K562 (cell line): Measurements from ENCODE around the gene KHSRP. TPM values are rescaled to one million over a fixed set of nuclear protein-coding genes. Genes with fewer than 3 reads are reported as not detected.

Experiments used
- ARID1B ChIP-seq: fragments of 450-650 bp; IDR thresholded peaks from 2 replicates; pipeline ENCODE4 v1.6.1; 2016; ENCODE audit warnings: antibody characterized with exemption, mild to moderate bottlenecking, inconsistent platforms
- CBFB ChIP-seq: sonication (generic); formaldehyde crosslinking; IDR thresholded peaks from 2 replicates; pipeline ENCODE4 v1.4.0; 2020; ENCODE audit warnings: mild to moderate bottlenecking, missing genetic modification reagents
- HLTF ChIP-seq: fragments of 450-650 bp; IDR thresholded peaks from 2 replicates; pipeline ENCODE4 v1.6.1; 2016
- HMG20A ChIP-seq: fragments of 450-650 bp; formaldehyde crosslinking; conservative IDR thresholded peaks from 2 replicates; pipeline ENCODE4 v1.4.0; 2020; ENCODE audit warnings: mild to moderate bottlenecking, mixed read lengths
- JUNB ChIP-seq: fragments of 450-650 bp; formaldehyde crosslinking; conservative IDR thresholded peaks from 2 replicates; pipeline ENCODE4 v1.4.0; 2020; ENCODE audit warnings: mild to moderate bottlenecking
- MAFG ChIP-seq: fragments of 450-650 bp; conservative IDR thresholded peaks from 2 replicates; pipeline ENCODE4 v1.6.1; 2016; ENCODE audit warnings: missing genetic modification characterization, missing compliant biosample characterization
- MAZ ChIP-seq, 2 experiments: fragments of 450-650 bp in 1 of 2; sonication (generic) in 1 of 2; formaldehyde crosslinking; IDR thresholded peaks in 1 of 2; conservative IDR thresholded peaks in 1 of 2; 2 replicates each; pipeline versions ENCODE4 v1.4.0 to v1.5.0; 2020; ENCODE audit warnings: mild to moderate bottlenecking in 1 of 2, missing genetic modification reagents in 1 of 2
- MEF2D ChIP-seq: conservative IDR thresholded peaks from 2 replicates; pipeline ENCODE4 v1.6.1; 2016; ENCODE audit warnings: low read depth, missing genetic modification characterization, missing compliant biosample characterization
- MTA3 ChIP-seq: fragments of 450-650 bp; formaldehyde crosslinking; IDR thresholded peaks from 2 replicates; pipeline ENCODE4 v1.6.1; 2017; ENCODE audit warnings: mild to moderate bottlenecking, borderline replicate concordance
- PHB ChIP-seq: fragments of 250-450 bp; sonication (Bioruptor Pico); IDR thresholded peaks from 2 replicates; pipeline ENCODE4 v1.5.0; 2021
- SMARCE1 ChIP-seq: fragments of 450-650 bp; IDR thresholded peaks from 2 replicates; pipeline ENCODE4 v1.7.1; 2016; ENCODE audit warnings: mild to moderate bottlenecking
- ZBTB33 ChIP-seq: sonication (generic); formaldehyde crosslinking; IDR thresholded peaks from 2 replicates; pipeline ENCODE4 v1.8.1; 2023; ENCODE audit warnings: mild to moderate bottlenecking, missing genetic modification reagents
- ZC3H4 ChIP-seq: sonication (generic); formaldehyde crosslinking; IDR thresholded peaks from 2 replicates; pipeline ENCODE4 v1.9.0; 2021; ENCODE audit warnings: missing genetic modification reagents, borderline replicate concordance
- polyA plus RNA-seq, 8 experiments: library from polyadenylated mRNA; depleted of rRNA in 4 of 8; stranded (reverse) in 5 of 8; unstranded in 3 of 8; fragments of >200 nt; fragmentation: Nextera tagmentation in 2 of 8; fragmentation: Illumina TruSeq in 1 of 8; extraction: Ambion mirVana in 2 of 8; extraction: Trizol in 1 of 8; gene quantifications; 2 replicates each; pipeline versions ENCODE4 v1.2.1 to v1.2.3, GENCODE V29; 2011 to 2014; ENCODE audit warnings: inconsistent platforms in 1 of 8, missing spikeins in 1 of 8
- total RNA-seq, 7 experiments: library from RNA; depleted of rRNA in 6 of 7; stranded (reverse); fragments of >200 nt in 6 of 7; fragmentation: Illumina TruSeq in 2 of 7; extraction: Trizol in 2 of 7; gene quantifications; 2 replicates each; pipeline versions ENCODE4 v1.2.1 to v1.2.3, GENCODE V29; 2011 to 2021; ENCODE audit warnings: low replicate concordance in 1 of 7
- TF ChIP-seq, protein P1 (sequence below), 2 experiments: fragments of 450-650 bp in 1 of 2; sonication (generic) in 1 of 2; formaldehyde crosslinking in 1 of 2; IDR thresholded peaks in 1 of 2; conservative IDR thresholded peaks in 1 of 2; 2 replicates each; pipeline versions ENCODE4 v1.6.1 to v1.8.1; 2016 to 2023; ENCODE audit warnings: mild to moderate bottlenecking in 2 of 2, moderate library complexity in 2 of 2, inconsistent platforms in 1 of 2, missing genetic modification reagents in 1 of 2
- TF ChIP-seq, protein P2 (sequence below), 2 experiments: fragments of 450-650 bp in 1 of 2; IDR thresholded peaks; 2 replicates each; pipeline ENCODE4 v1.6.1; 2011 to 2017; ENCODE audit warnings: low read depth in 2 of 2, antibody characterized with exemption in 1 of 2, borderline replicate concordance in 1 of 2, low read length in 1 of 2, mild to moderate bottlenecking in 1 of 2, mixed read lengths in 1 of 2; ENCODE audit not compliant: control insufficient read depth in 1 of 2
- TF ChIP-seq, protein P3 (sequence below): sonication (generic); formaldehyde crosslinking; IDR thresholded peaks from 2 replicates; pipeline ENCODE4 v1.8.0; 2022; ENCODE audit warnings: mild to moderate bottlenecking, missing genetic modification reagents

Gene KHSRP
- total and polyA plus RNA-seq, 9 of the 15 experiments (the other 6 are each of a cell fraction or from before 2014, with no cell fraction given): 4.2 to 564 (median 139) TPM

GRCh38 chr19:6457958-6458694 lies 33.5 kb upstream of the KHSRP start (continued):
- no peak for TF ChIP-seq PHB (CRISPR knock-in tag)
- no peak for TF ChIP-seq HMG20A
- TF ChIP-seq MEF2D: peak; percentile 81
- TF ChIP-seq, protein P1, sequence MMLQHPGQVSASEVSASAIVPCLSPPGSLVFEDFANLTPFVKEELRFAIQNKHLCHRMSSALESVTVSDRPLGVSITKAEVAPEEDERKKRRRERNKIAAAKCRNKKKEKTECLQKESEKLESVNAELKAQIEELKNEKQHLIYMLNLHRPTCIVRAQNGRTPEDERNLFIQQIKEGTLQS (IDR thresholded peaks at IDR 0.05): peak; percentile 96
- TF ChIP-seq, protein P1 (CRISPR knock-in tag; conservative IDR thresholded peaks at IDR 0.05): peak; percentile 76; the same call in 1 of the 2 replicates
- 0 out of 2 replicates have a peak, but pooled peaks have one; percentile 61 for TF ChIP-seq ZBTB33 (CRISPR knock-in tag)
- peak; percentile 19; the same call in 1 of the 2 replicates for TF ChIP-seq SMARCE1
- no peak for TF ChIP-seq CBFB (CRISPR knock-in tag)
- TF ChIP-seq MAFG: no peak
- peak; percentile 49 for TF ChIP-seq ARID1B
- peak in 1 of 2 experiments; percentile 13; a peak in 1 of 4 replicates for TF ChIP-seq MAZ (CRISPR knock-in tag; conservative IDR thresholded peaks at IDR 0.05 in 1 of 2, IDR thresholded peaks at IDR 0.05 in 1 of 2)
- TF ChIP-seq, protein P2, sequence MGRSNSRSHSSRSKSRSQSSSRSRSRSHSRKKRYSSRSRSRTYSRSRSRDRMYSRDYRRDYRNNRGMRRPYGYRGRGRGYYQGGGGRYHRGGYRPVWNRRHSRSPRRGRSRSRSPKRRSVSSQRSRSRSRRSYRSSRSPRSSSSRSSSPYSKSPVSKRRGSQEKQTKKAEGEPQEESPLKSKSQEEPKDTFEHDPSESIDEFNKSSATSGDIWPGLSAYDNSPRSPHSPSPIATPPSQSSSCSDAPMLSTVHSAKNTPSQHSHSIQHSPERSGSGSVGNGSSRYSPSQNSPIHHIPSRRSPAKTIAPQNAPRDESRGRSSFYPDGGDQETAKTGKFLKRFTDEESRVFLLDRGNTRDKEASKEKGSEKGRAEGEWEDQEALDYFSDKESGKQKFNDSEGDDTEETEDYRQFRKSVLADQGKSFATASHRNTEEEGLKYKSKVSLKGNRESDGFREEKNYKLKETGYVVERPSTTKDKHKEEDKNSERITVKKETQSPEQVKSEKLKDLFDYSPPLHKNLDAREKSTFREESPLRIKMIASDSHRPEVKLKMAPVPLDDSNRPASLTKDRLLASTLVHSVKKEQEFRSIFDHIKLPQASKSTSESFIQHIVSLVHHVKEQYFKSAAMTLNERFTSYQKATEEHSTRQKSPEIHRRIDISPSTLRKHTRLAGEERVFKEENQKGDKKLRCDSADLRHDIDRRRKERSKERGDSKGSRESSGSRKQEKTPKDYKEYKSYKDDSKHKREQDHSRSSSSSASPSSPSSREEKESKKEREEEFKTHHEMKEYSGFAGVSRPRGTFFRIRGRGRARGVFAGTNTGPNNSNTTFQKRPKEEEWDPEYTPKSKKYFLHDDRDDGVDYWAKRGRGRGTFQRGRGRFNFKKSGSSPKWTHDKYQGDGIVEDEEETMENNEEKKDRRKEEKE (IDR thresholded peaks at IDR 0.05; ENCODE audit: borderline replicate concordance in 1 of 2, control insufficient read depth in 1 of 2, low read depth in 2 of 2, low read length in 1 of 2): no peak
- no peak for TF ChIP-seq JUNB (CRISPR knock-in tag)
- TF ChIP-seq MTA3: no peak
- TF ChIP-seq ZC3H4 (CRISPR knock-in tag): 0 out of 2 replicates have a peak, but pooled peaks have one; percentile 1
- no peak for TF ChIP-seq HLTF
- TF ChIP-seq, protein P3, sequence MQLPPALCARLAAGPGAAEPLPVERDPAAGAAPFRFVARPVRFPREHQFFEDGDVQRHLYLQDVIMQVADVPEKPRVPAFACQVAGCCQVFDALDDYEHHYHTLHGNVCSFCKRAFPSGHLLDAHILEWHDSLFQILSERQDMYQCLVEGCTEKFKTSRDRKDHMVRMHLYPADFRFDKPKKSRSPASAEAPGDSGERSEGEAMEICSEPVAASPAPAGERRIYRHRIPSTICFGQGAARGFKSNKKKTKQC: 0 out of 2 replicates have a peak, but pooled peaks have one; percentile 49
